ENCODE data around the gene PKN1.

DNA sequence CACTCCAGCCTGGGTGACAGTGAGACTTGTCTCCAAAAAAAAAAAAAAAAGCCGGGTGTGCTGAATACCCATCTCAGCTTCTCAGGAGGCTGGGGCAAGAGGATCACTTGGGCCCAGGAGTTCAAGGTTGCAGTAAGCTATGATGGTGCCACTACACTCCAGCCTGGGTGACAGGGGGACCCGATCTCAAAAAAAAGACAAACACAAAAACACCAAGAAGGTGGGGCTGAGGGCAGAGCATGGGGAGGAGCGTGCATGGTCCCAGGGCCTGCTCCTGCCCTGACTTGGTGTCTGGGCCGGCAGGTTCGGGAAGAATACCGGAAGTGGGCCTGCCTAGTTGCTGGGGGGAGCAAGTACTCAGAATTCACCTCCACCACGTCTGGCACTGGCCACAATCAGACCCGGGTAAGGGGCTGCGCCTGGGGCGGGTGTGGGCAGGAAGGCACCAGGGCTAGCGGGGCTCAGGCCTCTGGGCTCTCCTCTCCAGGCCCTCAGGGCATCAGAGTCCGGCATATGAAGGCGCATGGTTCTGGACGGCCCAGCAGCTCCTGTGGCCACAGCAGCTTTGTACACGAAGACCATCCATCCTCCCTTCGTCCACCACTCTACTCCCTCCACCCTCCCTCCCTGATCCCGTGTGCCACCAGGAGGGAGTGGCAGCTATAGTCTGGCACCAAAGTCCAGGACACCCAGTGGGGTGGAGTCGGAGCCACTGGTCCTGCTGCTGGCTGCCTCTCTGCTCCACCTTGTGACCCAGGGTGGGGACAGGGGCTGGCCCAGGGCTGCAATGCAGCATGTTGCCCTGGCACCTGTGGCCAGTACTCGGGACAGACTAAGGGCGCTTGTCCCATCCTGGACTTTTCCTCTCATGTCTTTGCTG lies 25.3 kb upstream of the PKN1 start:
- TF ChIP-seq SSRP1 (CRISPR knock-in tag; IDR thresholded peaks at IDR 0.05) (no peak), HMGXB4 (CRISPR knock-in tag; IDR thresholded peaks at IDR 0.05; ENCODE audit: borderline replicate concordance in 1 of 2, low read depth in 1 of 2) (no peak), NCOA1 (CRISPR knock-in tag; IDR thresholded peaks at IDR 0.05) (no peak), CTCF (CRISPR knock-in tag; IDR thresholded peaks at IDR 0.05) (no peak), EP300 (IDR thresholded peaks at IDR 0.05; ENCODE audit: low read depth in 2 of 2, low read length in 2 of 2) (no peak), EP300 (CRISPR knock-in tag; IDR thresholded peaks at IDR 0.05; ENCODE audit: borderline replicate concordance) (no peak), NR2C2 (CRISPR knock-in tag; IDR thresholded peaks at IDR 0.05; ENCODE audit: borderline replicate concordance) (no peak), POLR2A (IDR thresholded peaks at IDR 0.05; ENCODE audit: insufficient read depth in 1 of 2, low read depth in 2 of 2, low read length in 2 of 2) (0 out of 4 replicates have a peak, but pooled peaks have one; percentile 21 to 25), YY1 (IDR thresholded peaks at IDR 0.05; ENCODE audit: insufficient read depth, insufficient replicate concordance, low read depth, low read length) (no peak), ZBTB1 (CRISPR knock-in tag; IDR thresholded peaks at IDR 0.05; ENCODE audit: borderline replicate concordance) (no peak), ZNF670 (CRISPR knock-in tag; IDR thresholded peaks at IDR 0.05; ENCODE audit: borderline replicate concordance) (no peak), ZNF792 (CRISPR knock-in tag; IDR thresholded peaks at IDR 0.05) (no peak), MZF1 (CRISPR knock-in tag; IDR thresholded peaks at IDR 0.05; ENCODE audit: borderline replicate concordance) (no peak)
- TF ChIP-seq, protein P1, sequence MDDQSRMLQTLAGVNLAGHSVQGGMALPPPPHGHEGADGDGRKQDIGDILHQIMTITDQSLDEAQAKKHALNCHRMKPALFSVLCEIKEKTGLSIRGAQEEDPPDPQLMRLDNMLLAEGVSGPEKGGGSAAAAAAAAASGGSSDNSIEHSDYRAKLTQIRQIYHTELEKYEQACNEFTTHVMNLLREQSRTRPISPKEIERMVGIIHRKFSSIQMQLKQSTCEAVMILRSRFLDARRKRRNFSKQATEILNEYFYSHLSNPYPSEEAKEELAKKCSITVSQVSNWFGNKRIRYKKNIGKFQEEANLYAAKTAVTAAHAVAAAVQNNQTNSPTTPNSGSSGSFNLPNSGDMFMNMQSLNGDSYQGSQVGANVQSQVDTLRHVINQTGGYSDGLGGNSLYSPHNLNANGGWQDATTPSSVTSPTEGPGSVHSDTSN (CRISPR knock-in tag; IDR thresholded peaks at IDR 0.05; ENCODE audit: borderline replicate concordance), result no peak

Measured in HepG2 (cell line).